ENCODE results near the gene GATB. TPM values are rescaled to one million over a fixed set of nuclear protein-coding genes. Genes with fewer than 3 reads are reported as not detected.
A peak's percentile ranks its signal among the peaks of the same experiment; 100 is the strongest.
"Not testable (repeated sequence)": the region's sequence is repeated elsewhere in the genome, so short reads cannot be mapped to it uniquely, and the experiment has no call there.

The GATB gene
- total and polyA plus RNA-seq, 4 donors = 19.2 to 29.2 (median 25.7) TPM

DNA sequence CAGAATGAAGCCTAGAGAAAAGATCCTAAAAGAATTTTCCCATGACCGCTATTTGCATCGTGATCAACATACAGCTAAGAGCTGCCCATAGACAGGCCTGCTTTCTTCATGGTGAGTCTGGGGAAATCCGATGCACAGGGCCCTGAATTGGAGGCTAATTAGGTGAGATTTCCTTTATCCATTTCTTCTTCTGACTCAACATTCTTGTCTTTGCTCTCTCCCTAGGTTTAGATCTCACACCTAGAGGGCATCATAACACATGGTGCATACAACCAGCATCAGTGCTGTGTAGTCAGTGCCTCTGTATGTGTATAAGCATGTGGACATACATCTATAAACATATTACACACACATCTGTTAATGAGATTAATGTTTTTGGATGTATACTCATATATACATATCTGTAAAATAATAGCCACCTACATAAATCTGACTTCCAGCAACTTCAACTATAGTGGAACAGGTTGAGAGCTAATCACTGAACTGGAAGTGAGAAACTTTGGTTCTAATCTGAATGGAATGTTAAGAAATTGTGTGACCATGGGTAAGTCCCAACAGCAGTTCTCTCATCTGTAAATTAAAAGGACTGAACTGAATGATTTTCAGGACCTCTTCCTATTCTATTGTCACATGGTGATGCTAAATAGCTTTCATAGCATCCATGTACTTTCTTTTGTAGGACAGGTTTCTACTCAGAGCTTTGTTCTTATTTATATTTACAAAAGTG lies 17.5 kb downstream of the GATB start:
- H3K4me3 ChIP-seq (ENCODE audit: low read depth, low read length) = no peak overlapping the region
- H3K27ac ChIP-seq (ENCODE audit: low read depth, low read length) = no peak overlapping the region
- no peaks in the 10 kb centered on the region for H3K27me3 ChIP-seq (ENCODE audit: control insufficient read depth, insufficient read depth, low read length)
- no peak for DNase-seq (ENCODE audit: low read depth in 4 of 6, low spot score in 6 of 6)
- no peaks in the 10 kb centered on the region for H3K36me3 ChIP-seq (ENCODE audit: control insufficient read depth, insufficient read depth, low read length)
- no peaks in the 10 kb centered on the region for H3K4me1 ChIP-seq (ENCODE audit: control insufficient read depth, insufficient read depth, low read length)
- no peaks in the 10 kb centered on the region for H3K9me3 ChIP-seq (ENCODE audit: control insufficient read depth, insufficient read depth, low read length)
- no CpG with 5 or more reads among the region's 3 CpGs for WGBS (ENCODE audit: insufficient coverage)

DNA sequence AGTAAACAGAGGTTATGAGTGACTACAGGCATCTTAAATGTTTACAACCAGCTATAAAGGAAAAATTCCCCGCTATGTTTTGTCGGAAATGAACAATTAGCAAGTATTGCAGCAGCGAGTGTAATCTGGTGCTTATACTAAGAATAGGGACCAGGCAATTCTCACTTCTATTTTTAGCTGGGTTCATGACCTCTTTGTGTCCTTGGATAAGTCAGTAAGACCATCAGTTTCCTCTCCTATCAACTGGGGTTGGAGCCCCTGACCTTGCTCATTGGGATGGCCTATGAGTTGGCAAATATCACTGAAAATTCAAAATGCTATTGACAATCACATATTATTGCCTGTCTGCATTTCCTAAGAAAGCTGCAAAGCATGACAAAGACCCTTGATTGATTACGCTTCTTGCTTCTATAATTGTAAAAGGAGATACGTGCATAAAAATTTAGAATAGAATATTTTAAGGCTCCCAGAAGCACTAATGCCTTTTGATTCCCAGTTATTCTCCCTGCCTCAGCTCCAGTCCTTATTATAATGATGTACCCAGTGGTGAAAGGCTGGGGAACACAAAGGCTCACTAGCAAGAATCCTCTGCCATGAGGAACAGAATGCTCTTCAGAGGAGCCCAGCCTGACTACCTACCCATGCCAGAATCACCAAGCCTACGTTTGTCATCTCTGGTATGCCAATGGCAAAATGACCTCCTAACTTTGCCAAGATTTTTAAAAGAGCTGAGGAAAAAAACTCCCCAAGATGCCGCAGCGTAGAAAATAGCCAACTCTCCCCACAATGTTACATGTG lies 21.9 kb downstream of the GATB start:
- H3K4me3 ChIP-seq (ENCODE audit: low read depth, low read length) = no peak overlapping the region

DNA sequence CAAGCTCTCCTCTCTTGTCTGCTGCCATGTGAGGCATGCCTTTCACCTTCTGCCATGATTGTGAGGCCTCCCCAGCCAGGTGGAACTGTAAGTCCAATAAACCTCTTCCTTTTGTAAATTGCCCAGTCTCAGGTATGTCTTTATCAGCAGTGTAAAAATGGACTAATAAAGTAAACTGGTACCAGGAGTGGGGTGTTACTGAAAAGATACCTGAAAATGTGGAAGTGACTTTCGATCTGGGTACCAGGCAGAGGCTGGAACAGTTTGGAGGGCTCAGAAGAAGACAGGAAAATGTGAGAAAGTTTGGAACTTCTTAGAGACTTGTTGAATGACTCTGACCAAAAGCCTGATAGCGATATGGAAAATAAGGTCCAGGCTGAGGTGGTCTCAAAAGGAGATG lies 24.0 kb downstream of the GATB start:
- H3K9me3 ChIP-seq (ENCODE audit: control insufficient read depth, insufficient read depth, low read length); H3K27me3 ChIP-seq (ENCODE audit: control insufficient read depth, insufficient read depth, low read length); H3K27ac ChIP-seq (ENCODE audit: low read depth, low read length); DNase-seq (ENCODE audit: low read depth in 4 of 6, low spot score in 6 of 6); H3K4me1 ChIP-seq (ENCODE audit: control insufficient read depth, insufficient read depth, low read length); H3K36me3 ChIP-seq (ENCODE audit: control insufficient read depth, insufficient read depth, low read length); H3K4me3 ChIP-seq (ENCODE audit: low read depth, low read length): not testable (repeated sequence)
- 100% methylated on average over 2 of the region's 2 CpGs for WGBS (ENCODE audit: insufficient coverage)

More for the DNA sequence above, 21.9 kb downstream of the GATB start:
- Histone ChIP-seq H3K36me3 (ENCODE audit: control insufficient read depth, insufficient read depth, low read length) (no peaks in the 10 kb centered on the region), H3K4me1 (ENCODE audit: control insufficient read depth, insufficient read depth, low read length) (no peaks in the 10 kb centered on the region), H3K27me3 (ENCODE audit: control insufficient read depth, insufficient read depth, low read length) (no peaks in the 10 kb centered on the region), H3K27ac (ENCODE audit: low read depth, low read length) (no peak overlapping the region), H3K9me3 (ENCODE audit: control insufficient read depth, insufficient read depth, low read length) (peaks cover 4% of the 10 kb centered on the region)
- DNase-seq (ENCODE audit: low read depth in 4 of 6, low spot score in 6 of 6) = peak in 1 of 6 donors; percentile 15
- 97% methylated on average over 4 of the region's 8 CpGs for WGBS (ENCODE audit: insufficient coverage)

DNA sequence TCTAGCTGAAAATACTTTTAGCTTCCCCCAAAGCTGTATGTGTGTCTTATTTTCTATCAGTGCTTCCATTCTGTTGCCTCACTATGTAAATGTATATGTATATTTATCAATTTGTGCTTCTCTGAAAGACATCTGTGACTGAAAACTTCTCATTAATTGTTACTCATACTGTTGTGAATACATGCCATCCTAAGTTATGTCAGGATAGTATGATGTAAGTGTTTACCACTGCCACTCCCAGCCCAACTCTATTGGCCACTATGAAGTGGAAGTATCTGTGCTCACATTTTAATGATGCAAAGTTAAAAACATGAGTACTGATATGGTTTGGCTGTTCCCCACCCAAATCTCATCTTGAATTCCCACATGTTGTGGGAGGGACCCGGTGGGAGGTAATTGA lies 24.4 kb downstream of the GATB start:
- Histone ChIP-seq H3K27ac (ENCODE audit: low read depth, low read length) (no peak overlapping the region), H3K27me3 (ENCODE audit: control insufficient read depth, insufficient read depth, low read length) (no peaks in the 10 kb centered on the region), H3K4me1 (ENCODE audit: control insufficient read depth, insufficient read depth, low read length) (no peaks in the 10 kb centered on the region), H3K9me3 (ENCODE audit: control insufficient read depth, insufficient read depth, low read length) (peaks cover 4% of the 10 kb centered on the region), H3K4me3 (ENCODE audit: low read depth, low read length) (no peak overlapping the region), H3K36me3 (ENCODE audit: control insufficient read depth, insufficient read depth, low read length) (no peaks in the 10 kb centered on the region)
- no peak for DNase-seq (ENCODE audit: low read depth in 4 of 6, low spot score in 6 of 6)
- 100% methylated on average over 1 of the region's 1 CpG for WGBS (ENCODE audit: insufficient coverage)

DNA sequence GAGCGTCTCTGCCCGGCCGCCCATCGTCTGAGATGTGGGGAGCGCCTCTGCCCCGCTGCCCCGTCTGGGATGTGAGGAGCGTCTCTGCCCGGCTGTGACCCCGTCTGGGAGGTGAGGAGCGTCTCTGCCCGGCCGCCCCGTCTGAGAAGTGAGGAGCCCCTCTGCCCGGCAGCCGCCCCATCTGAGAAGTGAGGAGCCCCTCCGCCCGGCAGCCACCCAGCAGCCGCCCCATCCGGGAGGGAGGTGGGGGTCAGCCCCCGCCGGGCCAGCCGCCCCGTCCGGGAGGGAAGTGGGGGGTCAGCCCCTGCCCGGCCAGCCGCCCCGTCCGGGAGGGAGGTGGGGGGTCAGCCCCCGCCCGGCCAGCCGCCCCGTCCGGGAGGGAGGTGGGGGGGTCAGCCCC lies 29.1 kb downstream of the GATB start:
- not testable (repeated sequence) for H3K4me3 ChIP-seq (ENCODE audit: low read depth, low read length); DNase-seq (ENCODE audit: low read depth in 4 of 6, low spot score in 6 of 6); H3K27me3 ChIP-seq (ENCODE audit: control insufficient read depth, insufficient read depth, low read length); H3K9me3 ChIP-seq (ENCODE audit: control insufficient read depth, insufficient read depth, low read length); H3K27ac ChIP-seq (ENCODE audit: low read depth, low read length); H3K36me3 ChIP-seq (ENCODE audit: control insufficient read depth, insufficient read depth, low read length); H3K4me1 ChIP-seq (ENCODE audit: control insufficient read depth, insufficient read depth, low read length)
- WGBS (ENCODE audit: insufficient coverage) = 90% methylated on average over 2 of the region's 34 CpGs

DNA sequence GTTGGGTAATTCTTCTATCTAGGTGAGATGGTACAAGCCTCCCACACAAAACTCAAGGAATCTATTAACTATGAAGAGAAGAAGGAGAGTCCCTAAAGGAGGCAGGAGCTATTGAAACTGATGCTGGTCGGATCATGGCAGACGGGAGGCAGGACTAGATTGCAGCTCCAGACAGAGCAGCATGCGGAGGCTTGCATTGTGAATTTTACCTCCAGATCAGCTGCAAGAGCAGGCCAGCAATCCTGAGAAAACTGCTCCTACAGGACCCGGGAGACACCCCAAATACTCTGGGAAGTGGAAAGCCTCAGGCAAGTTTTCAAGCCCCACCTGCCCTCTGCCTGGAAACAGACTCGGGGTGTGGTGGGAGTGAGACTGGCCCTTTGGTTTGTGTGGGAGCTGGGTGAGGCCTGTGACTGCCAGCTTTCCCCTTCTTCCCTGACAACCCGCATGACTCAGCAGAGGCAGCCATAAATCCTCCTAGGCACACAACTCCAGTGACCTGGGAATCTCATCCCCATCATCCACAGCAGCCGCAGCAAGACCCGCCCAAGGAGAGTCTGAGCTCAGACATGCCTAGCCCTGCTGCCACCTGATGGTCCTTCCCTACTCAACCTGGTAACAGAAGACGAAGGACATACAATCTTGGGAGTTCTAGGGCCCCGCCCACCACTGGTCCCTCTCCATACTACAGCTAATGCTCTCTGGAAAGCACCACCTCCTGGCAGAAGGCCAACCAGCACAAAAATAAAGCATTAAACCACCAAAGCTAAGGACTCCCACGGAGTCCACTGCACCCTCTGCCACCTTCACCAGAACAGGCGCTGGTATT lies 30.9 kb downstream of the GATB start:
- Histone ChIP-seq H3K27me3 (ENCODE audit: control insufficient read depth, insufficient read depth, low read length) (no peaks in the 10 kb centered on the region), H3K9me3 (ENCODE audit: control insufficient read depth, insufficient read depth, low read length) (no peaks in the 10 kb centered on the region), H3K4me3 (ENCODE audit: low read depth, low read length) (no peak overlapping the region), H3K4me1 (ENCODE audit: control insufficient read depth, insufficient read depth, low read length) (no peaks in the 10 kb centered on the region), H3K27ac (ENCODE audit: low read depth, low read length) (no peak overlapping the region), H3K36me3 (ENCODE audit: control insufficient read depth, insufficient read depth, low read length) (no peaks in the 10 kb centered on the region)
- DNase-seq (ENCODE audit: low read depth in 4 of 6, low spot score in 6 of 6) = no peak
- 80% methylated on average over 11 of the region's 12 CpGs for WGBS (ENCODE audit: insufficient coverage)

DNA sequence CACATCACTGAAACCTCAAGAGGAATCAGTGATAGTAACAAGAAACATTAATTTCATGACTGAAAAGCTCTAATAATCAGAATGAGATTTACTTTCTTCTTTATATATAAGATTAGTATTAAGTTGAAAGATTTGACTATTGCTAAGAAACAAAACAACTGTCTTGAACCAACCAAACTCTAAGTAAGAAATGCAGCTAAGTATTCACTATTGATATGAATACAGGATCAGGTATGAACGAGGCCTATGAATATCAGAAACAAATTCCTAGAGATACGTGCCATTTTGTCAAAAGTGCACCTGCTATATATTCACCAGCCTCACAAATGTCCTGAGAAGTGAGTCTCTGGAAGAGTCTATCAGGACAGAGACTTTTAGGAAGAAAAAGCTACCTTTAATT lies 32.1 kb downstream of the GATB start:
- no CpG with 5 or more reads among the region's 2 CpGs for WGBS (ENCODE audit: insufficient coverage)
- Histone ChIP-seq H3K4me1 (ENCODE audit: control insufficient read depth, insufficient read depth, low read length) (no peaks in the 10 kb centered on the region), H3K9me3 (ENCODE audit: control insufficient read depth, insufficient read depth, low read length) (no peaks in the 10 kb centered on the region), H3K4me3 (ENCODE audit: low read depth, low read length) (no peak overlapping the region), H3K36me3 (ENCODE audit: control insufficient read depth, insufficient read depth, low read length) (no peaks in the 10 kb centered on the region), H3K27me3 (ENCODE audit: control insufficient read depth, insufficient read depth, low read length) (no peaks in the 10 kb centered on the region), H3K27ac (ENCODE audit: low read depth, low read length) (no peak overlapping the region)
- DNase-seq (ENCODE audit: low read depth in 4 of 6, low spot score in 6 of 6) = no peak

DNA sequence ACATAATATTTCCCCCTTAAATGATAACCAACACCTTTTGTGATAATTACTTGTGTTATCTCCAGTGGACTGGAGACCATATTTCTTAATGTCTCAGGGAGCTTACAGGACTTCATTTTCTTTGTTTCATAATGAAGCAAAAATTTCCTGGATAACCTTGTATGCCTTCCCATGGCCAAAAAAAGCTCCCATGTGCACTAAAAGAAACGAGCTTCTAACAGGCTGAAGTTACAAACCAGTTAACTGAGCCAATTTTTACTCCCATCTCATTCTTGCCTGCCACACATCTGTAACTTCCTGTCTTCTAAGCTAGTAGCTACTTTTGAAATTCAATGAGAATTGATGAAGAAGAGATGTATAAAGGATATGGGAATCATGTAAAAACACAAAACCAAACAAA lies 32.8 kb downstream of the GATB start:
- Histone ChIP-seq H3K27me3 (ENCODE audit: control insufficient read depth, insufficient read depth, low read length) (no peaks in the 10 kb centered on the region), H3K27ac (ENCODE audit: low read depth, low read length) (no peak overlapping the region), H3K4me3 (ENCODE audit: low read depth, low read length) (no peak overlapping the region), H3K4me1 (ENCODE audit: control insufficient read depth, insufficient read depth, low read length) (no peaks in the 10 kb centered on the region), H3K9me3 (ENCODE audit: control insufficient read depth, insufficient read depth, low read length) (no peaks in the 10 kb centered on the region), H3K36me3 (ENCODE audit: control insufficient read depth, insufficient read depth, low read length) (no peaks in the 10 kb centered on the region)
- DNase-seq (ENCODE audit: low read depth in 4 of 6, low spot score in 6 of 6) = no peak
- WGBS (ENCODE audit: insufficient coverage) = 63% methylated on average over 1 of the region's 1 CpG

DNA sequence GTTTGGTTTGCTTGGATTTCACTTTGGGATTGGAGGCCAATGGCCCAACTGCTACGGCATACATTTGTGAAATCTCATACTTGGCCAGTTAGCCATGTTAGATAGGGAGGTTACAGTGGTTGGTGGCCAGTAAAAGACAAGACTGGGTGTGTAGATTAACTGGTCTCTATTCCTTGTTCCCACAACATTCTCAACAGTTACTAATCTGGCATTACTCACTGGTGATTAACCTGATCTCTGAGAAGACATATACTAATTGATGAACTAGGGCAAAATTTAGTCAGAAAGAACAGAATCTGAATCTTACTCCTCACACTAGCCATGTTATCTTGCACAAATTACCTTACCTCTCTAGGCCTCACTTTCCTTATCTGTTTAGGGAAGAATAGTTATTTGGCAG lies 33.4 kb downstream of the GATB start:
- no peak overlapping the region for H3K27ac ChIP-seq (ENCODE audit: low read depth, low read length)
- DNase-seq (ENCODE audit: low read depth in 4 of 6, low spot score in 6 of 6) = no peak
- no peak overlapping the region for H3K4me3 ChIP-seq (ENCODE audit: low read depth, low read length)
- no peaks in the 10 kb centered on the region for H3K9me3 ChIP-seq (ENCODE audit: control insufficient read depth, insufficient read depth, low read length)
- no CpG with 5 or more reads among the region's 1 CpG for WGBS (ENCODE audit: insufficient coverage)
- no peaks in the 10 kb centered on the region for H3K27me3 ChIP-seq (ENCODE audit: control insufficient read depth, insufficient read depth, low read length)
- no peaks in the 10 kb centered on the region for H3K4me1 ChIP-seq (ENCODE audit: control insufficient read depth, insufficient read depth, low read length)
- no peaks in the 10 kb centered on the region for H3K36me3 ChIP-seq (ENCODE audit: control insufficient read depth, insufficient read depth, low read length)
